Right ventricle myocardium superior (tissue), 1 donor: ENCODE data around the gene RNF25. TPM values are rescaled to one million over a fixed set of nuclear protein-coding genes. Genes with fewer than 3 reads are reported as not detected.
"Not testable (repeated sequence)": the region's sequence is repeated elsewhere in the genome, so short reads cannot be mapped to it uniquely, and the experiment has no call there.

Experiments
- ATAC-seq: fragments of 200-7000 bp; cut with Tn5 transposase; one replicate; pipeline ENCODE4 v1.9.1; 2020; ENCODE audit warnings: mild to moderate bottlenecking; ENCODE audit not compliant: poor library complexity
- DNase-seq: peaks from one replicate; pipeline ENCODE4 v3.0.0-alpha.2; 2020
- intact Hi-C: fragments of 100-400 bp; cut with DNase I; formaldehyde crosslinking; loops from one replicate; pipeline ENCODE4 v1.11.2; 2022
- total RNA-seq: library from RNA; stranded (reverse); fragmentation: NEBNext Ultra II Directional; extraction: Animal tissue kit (Norgen Biotek cat#: 25700); gene quantifications from one replicate; pipeline ENCODE4 v1.2.1, GENCODE V29; 2021
- donor health status: DM: no; HTN: yes; CAD: no; lungs with severe emphysema.

The RNF25 gene
- total RNA-seq, 1 donor from 2014 or later = 12.4 TPM

DNA sequence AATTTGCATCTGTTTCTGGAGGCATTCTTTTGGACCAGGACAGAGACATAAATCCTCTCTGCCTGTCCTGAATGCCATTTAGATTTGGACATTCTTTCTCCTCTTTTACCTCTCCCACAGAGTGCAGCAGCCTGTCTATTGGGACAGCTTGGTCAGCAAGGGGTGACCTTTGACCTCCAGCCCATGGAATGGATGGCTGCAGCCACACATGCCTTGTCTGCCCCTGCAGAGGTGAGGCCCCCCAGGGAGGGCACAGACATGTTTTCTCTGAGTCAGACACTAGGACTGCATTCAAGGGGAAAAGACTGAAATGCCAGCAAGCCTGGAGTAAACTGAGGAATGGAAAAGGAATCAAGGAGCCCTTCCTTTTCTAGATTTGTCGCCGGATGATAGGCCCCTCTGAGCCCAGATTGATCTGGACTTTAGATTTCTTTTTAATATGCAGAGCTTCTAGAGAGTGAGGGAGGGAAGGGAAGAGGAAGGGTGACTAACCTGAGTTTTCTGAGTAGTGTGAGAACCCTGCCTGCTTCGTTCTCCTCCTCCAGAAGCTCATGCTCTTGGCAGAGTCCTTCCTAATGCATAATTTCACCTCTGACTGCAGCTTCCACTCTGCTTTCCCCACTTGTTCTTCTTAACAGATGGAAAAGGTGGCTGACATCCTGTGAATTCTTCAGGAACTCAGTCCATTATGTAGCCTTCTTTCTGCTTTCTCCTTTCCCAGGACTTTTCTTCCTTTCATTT, 22.8 kb upstream of the RNF25 start:
- intact Hi-C loops = no loop called here
- no peak for ATAC-seq
- DNase-seq = no peak

DNA sequence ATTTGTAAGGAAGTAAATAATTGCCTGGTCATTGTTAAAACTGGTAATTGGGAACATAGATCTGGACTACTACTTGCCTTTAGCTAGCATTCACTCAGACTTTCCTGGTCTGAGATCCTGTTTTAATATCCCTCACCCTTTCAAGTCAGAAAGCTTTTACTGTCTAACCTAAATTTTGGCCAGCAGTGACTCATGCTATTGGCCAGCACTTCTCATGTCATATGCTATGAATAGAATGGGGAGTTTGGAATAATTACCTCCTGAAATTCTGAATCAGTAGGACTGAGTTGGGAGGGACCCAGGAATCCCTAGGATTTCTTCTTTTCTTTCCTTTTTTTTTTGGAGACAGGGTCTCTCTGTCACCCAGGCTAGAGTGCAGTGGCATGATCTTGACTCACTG, 19.4 kb upstream of the RNF25 start:
- ATAC-seq (no peak), DNase-seq (no peak)
- intact Hi-C loops = no loop called here

DNA sequence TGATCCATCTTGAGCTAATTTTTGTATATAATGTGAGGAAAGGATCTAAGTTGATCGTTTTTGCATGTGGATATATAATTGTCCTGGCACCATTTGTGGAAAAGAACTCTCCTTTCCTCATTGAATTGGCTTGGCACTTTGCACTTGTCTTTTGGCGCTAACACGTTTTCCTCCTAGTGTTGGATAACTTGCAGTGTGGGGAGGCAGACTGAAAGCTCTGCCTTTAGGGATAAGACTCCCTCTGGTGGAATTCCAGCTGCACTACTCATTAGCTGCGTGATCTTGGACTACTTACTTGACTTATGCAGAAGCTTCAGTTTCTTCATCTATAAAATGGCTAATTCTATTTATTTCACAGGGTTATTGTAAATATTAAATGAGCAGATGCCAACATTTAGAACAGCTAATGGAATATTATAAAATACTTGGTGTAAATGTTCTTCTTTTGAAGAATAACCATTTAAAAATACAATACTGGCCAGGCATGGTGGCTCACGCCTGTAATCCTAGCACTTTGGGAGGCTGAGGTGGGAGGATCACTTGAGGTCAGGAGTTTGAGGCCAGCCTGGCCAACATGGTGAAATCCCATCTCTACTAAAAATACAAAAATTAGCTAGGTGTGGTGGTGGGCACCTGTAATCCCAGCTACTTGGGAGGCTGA, 15.7 kb upstream of the RNF25 start:
- DNase-seq, intact Hi-C loops: not testable (repeated sequence)
- peak; percentile 93 for ATAC-seq

DNA sequence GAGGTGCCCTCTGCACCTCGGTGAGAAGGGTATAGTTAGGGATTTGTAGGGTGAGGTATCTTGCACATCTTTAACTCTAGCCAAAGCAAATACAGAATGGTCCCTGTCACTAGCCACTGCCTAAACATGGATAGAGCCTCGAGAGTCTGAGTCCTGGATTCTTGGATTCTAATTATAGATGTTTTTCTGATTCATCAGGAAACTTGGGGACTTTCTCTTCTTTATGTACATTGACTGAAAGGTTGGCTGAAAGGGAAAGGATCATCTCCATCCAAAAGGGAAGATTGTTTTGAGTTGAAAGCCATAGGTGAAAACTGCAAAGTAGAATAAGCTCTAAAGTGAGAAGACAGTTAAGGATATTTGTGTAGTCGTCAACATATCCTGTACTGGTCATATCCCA, 8.3 kb upstream of the RNF25 start:
- ATAC-seq = no peak
- intact Hi-C loops = no loop called here
- no peak for DNase-seq

DNA sequence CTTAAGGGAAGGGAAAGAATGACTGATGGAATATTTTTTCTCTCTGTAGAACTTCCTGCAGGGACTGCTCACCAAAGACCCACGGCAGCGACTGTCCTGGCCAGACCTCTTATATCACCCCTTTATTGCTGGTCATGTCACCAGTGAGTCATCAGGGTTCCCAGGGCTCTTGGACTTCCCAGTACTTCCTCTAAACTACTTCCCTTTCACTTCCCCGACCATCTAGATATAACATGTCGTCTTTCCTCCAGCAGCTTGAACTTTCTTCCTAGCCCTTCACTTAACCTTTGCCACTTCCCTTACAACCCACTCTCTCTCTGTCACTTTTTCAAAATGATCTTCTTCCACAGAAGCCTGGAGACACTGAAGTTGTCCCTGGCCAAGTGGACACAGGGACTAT, 7.3 kb upstream of the RNF25 start:
- ATAC-seq (peak; percentile 46), DNase-seq (no peak)
- intact Hi-C loops = no loop called here

DNA sequence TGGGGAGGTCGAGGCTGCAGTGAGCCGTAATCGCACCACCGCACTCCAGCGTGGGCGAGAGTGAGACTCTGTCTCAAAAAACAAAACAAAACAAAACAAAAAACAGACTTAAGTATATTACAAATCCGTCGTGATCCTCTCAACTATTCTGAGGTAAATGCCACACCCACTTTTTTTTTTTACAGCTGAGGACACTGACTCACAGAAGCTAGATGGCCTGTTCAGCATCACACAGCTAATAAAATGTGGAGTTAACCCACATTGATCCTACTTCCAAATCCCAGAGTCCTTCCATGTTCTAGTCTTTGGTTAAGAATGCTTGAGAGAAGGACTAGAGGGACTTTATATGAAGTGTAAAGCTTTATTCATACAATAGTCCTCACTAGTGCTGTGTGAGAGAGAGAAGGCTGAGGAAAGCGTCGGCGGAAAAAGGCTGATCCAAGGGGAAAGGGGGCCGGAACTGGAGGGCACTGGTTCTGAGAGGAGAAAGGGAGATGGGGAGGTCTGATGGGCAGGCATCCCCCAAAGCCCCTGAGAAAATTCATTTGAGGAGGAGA, 627 bp downstream of the RNF25 start:
- intact Hi-C loops = no loop called here
- DNase-seq (no peak), ATAC-seq (no peak)

DNA sequence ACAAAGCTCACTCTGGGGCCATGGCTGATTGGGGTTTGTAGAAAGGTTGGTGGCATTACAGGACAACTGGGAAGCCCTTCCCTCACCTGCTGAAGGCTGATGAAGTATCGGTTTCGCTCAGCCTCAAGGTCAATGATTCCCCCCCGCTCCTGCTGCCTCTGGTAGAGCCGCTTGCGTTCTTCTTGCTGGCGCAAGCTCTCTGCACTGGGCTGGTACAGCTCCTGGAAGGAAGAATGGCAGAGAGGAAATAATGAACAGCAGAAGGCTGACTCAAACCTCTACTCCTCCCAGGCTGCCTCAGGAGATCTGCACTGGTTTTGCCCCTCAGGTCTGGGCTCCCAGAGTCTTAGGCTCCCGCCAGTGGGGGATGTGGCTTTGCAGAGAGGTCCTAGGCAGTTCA, 7.1 kb downstream of the RNF25 start:
- intact Hi-C loops = no loop called here
- ATAC-seq (no peak), DNase-seq (no peak)

DNA sequence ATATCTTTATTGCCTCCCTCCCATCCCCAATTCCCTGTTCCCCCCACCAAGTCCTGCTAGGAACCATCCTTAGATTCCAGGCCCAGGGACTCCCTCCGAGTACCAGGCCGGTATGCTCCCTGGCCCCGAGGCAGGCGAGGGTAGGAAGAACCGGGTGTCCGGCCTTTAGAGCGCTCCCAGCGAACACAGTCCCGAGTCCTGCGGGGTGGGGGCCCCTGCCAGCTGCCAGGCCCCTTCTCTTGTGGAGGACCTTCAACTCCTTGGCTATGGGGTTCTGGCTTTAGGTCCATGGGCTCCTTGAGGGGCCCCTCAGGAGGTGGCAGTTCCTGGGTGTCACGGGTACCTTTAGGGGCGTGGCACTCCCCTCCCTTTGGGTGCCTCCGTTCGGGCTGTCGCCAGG, 7.9 kb downstream of the RNF25 start:
- DNase-seq = no peak
- no peak for ATAC-seq
- intact Hi-C loops = no loop called here

DNA sequence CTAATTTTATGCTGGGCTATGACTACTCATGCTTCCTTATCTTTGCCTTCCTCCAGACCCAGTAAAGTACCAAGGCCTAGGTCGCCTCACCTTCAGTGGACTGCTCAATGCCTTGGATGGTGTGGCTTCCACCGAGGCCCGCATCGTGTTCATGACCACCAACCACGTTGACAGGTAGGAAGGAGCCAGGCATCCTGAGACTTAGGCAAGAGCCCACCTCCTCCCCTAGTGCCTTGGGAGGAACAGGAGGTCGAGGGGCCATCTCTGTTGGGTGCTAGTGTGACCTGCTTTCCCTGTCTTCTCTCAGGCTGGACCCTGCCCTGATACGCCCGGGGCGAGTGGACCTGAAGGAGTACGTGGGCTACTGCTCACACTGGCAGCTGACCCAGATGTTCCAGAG, 9.0 kb downstream of the RNF25 start:
- ATAC-seq (no peak), DNase-seq (no peak)
- intact Hi-C loops = no loop called here

DNA sequence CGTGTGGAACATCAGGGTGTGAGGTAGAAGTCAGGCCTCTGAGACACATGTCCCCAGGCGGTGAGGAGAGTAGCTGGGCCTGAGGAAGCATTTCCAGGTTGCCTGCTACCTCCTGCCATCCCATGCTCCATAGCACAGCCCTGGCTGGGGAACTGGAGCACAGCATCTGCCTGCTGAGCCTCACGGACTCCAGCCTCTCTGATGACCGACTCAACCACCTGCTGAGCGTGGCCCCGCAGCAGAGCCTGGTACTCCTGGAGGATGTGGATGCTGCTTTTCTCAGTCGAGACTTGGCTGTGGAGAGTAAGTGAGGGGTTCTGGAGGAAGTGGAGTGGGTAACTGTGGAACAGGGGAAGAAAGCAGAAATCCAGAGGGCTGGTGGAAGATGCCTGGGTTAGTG, 9.4 kb downstream of the RNF25 start:
- intact Hi-C loops = no loop called here
- DNase-seq (no peak), ATAC-seq (no peak)

DNA sequence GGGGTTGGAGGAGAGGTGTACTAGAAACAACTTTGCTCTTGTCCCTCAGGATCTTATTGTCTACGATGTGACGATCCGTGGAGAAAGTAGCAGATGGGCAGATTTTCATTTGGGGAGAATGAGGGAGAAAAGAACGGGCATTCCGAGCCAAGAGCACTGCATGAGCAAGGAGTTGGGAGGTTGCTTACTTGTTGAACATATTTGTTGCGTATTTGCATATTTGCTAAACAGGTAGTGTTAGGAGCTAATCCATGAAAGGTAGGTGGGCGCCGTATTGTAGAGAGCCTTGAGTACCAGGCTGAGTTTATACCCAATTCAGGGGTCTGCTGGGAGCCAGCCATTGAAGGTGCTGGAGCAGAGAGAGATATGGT, 11.8 kb downstream of the RNF25 start:
- intact Hi-C loops = loop anchor here (10.0 kb wide), 1 partner anchor 95 kb away; the partner anchor contains the start of genes CNOT9 and USP37
- DNase-seq (no peak), ATAC-seq (no peak)

DNA sequence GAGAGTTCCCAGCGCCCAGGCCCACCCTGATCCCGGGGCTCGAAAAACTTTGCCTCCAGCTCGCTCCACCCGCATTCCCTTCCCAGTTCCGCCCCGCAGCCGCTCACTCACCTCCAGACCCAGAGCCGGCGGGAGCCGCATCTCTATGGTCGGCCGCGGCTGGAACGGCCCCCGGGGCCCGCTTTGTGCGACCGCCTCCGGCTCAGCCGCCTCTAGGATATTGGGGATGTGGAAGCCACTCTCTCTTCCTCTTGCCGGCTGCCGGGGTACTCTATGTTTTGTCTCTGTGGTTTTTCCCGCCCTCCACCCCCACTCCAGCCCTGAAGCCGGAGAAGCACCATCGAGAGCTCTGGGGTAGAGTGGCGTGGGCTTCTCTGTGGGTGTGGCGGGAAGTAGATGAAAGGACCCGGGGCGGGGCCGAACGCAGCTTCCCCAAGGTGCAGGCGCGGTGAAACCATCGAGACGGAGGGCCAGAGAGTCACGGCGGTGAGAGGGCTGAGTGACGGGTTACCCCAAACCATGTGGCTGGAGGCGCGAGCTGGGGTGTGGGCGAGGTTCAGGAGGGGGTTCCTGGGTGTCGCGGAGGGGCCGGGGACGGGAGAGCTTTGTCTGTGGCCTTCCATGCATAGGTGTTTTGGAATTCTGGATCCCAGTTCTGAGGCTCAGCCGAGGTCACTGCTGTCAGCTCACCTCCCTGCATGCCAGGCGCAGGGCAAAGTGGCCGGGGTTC, 12.4 kb downstream of the RNF25 start, which contains the start of the genes BCS1L and ZNF142:
TSS of gene BCS1L (plus strand) at position 426 of the 730 bp plus-strand sequence. CDS start 1,305 bp downstream, outside the sequence.
TSS of gene ZNF142 (minus strand) at position 366 of the 730 bp plus-strand sequence. CDS start 3,194 bp downstream, outside the sequence.
- DNase-seq = peak; percentile 96
- intact Hi-C loops = loop anchor here (10.0 kb wide), 1 partner anchor 95 kb away; the partner anchor contains the start of genes CNOT9 and USP37
- ATAC-seq = peak; percentile 96

DNA sequence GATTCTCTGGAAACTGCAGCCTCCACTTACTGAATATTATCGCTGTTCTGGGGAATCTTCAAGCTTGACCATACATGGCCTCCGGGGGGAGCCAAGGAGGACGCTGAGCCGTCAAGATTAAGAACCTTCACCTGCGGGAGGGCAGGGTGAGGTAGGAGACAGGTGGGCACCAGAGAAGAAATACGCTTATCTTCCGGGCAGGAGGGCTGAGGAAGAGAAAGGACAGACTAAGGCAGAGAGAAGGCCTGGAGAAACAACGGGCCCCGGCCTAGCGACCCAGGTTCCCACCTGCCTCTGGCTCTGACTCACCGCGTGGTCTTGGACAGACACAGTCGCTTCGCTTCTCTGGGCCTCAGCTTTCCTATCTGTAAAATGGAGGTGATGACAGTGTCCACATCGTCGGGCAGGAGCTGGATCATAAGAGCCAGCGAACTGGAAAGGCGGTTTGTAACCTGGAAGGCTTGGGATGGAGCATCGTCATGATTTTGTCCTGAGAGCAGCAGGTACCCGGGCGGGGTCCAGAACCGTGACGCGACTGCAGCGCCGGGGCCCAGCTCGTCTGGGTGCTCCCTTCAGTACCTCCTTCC, 13.0 kb downstream of the RNF25 start:
- intact Hi-C loops = loop anchor here (10.0 kb wide), 1 partner anchor 94 kb away; the partner anchor contains the start of genes CNOT9 and USP37
- ATAC-seq (no peak), DNase-seq (no peak)

DNA sequence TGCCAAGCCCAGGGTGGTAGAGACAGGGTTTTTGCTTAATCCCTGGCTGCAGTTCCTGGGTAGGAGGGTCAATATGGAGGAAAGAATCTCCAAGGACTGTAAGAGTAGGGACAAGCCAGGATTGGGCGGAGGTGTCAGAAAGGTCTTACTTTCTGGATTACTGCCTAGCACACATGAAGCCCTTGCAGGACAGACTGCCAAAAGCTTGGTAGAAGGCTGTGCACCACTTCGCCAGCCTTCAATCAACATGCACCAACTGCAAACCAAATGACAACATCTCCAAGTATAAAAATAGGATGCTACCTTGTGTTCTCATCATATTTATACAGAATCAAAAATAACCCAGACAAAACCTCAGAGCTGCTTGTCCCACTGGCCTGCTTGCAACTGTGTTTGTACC, 16.1 kb downstream of the RNF25 start:
- intact Hi-C loops = loop anchor here (10.0 kb wide), 1 partner anchor 91 kb away; the partner anchor contains the start of genes CNOT9 and USP37
- ATAC-seq (peak; percentile 59), DNase-seq (no peak)

DNA sequence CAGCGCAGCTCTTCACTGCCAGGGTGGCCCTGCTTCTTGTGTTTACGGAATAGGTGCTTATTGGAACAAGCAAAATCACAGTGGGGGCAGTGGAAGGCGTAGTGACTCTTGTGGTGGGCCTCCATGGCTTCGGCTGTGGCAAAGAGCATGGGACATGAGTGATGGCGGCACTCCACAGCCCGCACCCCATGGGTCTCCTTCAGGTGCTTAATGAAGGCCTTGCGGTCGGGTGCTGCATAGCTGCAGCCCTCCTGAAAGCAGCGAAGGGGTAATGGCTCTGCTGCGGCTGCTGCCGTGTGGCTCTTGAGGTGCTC, 23.1 kb downstream of the RNF25 start:
- intact Hi-C loops = loop anchor here (10.0 kb wide), 1 partner anchor 244 kb away; no protein-coding TSS in a partner anchor
- ATAC-seq (no peak), DNase-seq (no peak)

DNA sequence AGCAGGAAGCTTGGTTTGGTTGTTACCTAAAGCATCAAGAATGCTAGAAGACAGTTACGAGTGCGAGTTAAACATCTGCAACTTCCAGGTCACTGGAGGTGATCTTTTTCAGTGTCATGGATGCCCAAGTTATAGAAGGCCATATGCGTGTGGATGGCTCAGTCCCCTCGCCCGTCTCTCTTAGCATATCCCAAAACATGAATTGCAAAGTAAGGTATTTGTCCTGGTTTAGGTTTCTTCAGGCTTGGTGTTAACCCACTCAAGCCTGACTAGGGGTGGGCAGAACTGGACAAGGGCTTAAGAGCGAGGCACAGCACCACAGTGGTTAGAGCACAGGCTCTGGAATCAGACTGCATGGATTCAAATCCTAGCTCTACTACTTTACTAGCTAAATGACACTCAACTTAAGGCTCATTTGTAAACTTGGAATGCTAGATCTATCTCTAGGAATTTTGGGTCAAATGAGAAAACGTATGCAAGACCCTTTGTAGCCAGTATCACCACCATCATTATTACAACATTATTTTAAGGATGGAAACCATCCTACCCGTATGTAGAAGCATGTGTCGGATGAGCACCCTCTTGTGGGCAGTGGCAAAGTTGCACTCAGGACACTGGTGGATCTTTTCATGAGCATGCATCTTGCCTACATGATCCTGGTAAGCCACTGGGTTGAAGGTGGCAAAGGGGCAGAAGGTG, 23.6 kb downstream of the RNF25 start:
- intact Hi-C loops = loop anchor here (10.0 kb wide), 1 partner anchor 243 kb away; no protein-coding TSS in a partner anchor

DNA sequence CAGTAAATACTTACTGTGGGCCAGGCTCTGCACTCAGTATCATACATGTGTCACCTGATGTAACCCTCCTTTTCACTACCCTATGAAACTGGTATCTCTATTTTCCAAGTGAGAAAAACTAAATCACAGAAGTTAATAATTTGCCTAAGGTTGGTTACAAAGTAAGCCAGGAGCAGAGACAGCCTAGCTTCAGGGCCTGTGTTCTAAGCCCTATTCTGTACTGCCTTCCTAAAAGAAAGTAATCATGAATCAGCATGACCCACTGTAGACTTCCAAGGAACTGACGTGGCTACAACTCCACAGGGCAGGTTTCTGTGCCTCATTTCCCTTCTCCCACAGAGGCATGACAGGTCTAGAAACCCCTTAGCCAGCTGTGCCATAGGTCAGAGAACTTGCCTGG, 26.7 kb downstream of the RNF25 start:
- DNase-seq = no peak
- intact Hi-C loops = loop anchor here (10.0 kb wide), 1 partner anchor 240 kb away; no protein-coding TSS in a partner anchor
- ATAC-seq = no peak

More for the DNA sequence above, 23.6 kb downstream of the RNF25 start:
- ATAC-seq (peak; percentile 78), DNase-seq (peak; percentile 60)

DNA sequence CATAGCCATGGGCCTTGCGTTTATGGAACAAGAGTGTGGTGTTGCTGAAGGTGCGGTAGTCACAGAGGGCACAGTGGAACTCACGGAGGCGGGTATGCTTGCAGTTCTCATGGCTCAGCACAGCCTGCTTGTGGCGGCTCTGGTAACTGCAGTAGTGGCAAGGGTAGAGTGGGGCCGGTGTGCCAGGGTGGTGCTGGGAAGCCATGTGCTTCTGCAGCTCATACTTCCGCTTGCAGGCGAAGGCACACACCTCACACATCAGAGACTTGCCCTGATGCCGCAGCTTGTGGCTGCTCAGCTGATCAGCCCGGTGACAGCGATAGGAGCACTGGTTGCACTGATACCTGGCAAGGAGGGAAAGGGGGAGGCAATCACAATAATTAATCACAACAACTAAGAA, 27.1 kb downstream of the RNF25 start:
- DNase-seq (no peak), ATAC-seq (no peak)
- intact Hi-C loops = loop anchor here (10.0 kb wide), 1 partner anchor 240 kb away; no protein-coding TSS in a partner anchor
